Stimulated activated CD4-positive, alpha-beta T cell treated with anti-CD3 and anti-CD28 coated beads, Interleukin-1b, Interleukin-23, amount 100 ng/mL, for 1 hour (primary cell): ENCODE measurements around the gene TMEM247.
"Not testable (repeated sequence)": the region's sequence is repeated elsewhere in the genome, so short reads cannot be mapped to it uniquely, and the experiment has no call there.

Experiments used
- DNase-seq, 2 donors: peaks; one replicate each; pipeline ENCODE4 v3.0.0-alpha.2; 2020; ENCODE audit warnings: low read depth in 2 of 2

The TMEM247 gene

GRCh38 chr2:46510598-46511177, 31.3 kb downstream of the TMEM247 start:
- no peak for DNase-seq

- DNase-seq = no peak
Measured at GRCh38 chr2:46512185-46512584, 32.8 kb downstream of the TMEM247 start.

- no peak for DNase-seq
Measured at GRCh38 chr2:46514738-46515137, 35.4 kb downstream of the TMEM247 start.

- no peak for DNase-seq
Measured at GRCh38 chr2:46517485-46517884, 38.1 kb downstream of the TMEM247 start.

- no peak for DNase-seq
Measured at GRCh38 chr2:46518861-46519260, 39.5 kb downstream of the TMEM247 start.

- no peak for DNase-seq
Measured at GRCh38 chr2:46519265-46519664, 39.9 kb downstream of the TMEM247 start.

- DNase-seq = no peak
Measured at GRCh38 chr2:46520130-46520711, 40.9 kb downstream of the TMEM247 start.

- no peak for DNase-seq
Measured at GRCh38 chr2:46521215-46521683, 41.9 kb downstream of the TMEM247 start.

- not testable (repeated sequence) for DNase-seq
Measured at GRCh38 chr2:46522385-46522784, 43.0 kb downstream of the TMEM247 start.

- no peak for DNase-seq
Measured at GRCh38 chr2:46525522-46526155, 46.3 kb downstream of the TMEM247 start.

- no peak for DNase-seq
Measured at GRCh38 chr2:46528880-46529279, 49.5 kb downstream of the TMEM247 start.

GRCh38 chr2:46530639-46531038, 51.3 kb downstream of the TMEM247 start:
- DNase-seq = no peak

GRCh38 chr2:46531863-46532262, 52.5 kb downstream of the TMEM247 start:
- no peak for DNase-seq
